Fibroblast of villous mesenchyme (primary cell): ENCODE results near the gene LRRN3. TPM values are rescaled to one million over a fixed set of nuclear protein-coding genes. Genes with fewer than 3 reads are reported as not detected.

Source experiments
- DNase-seq: peaks from one replicate; pipeline ENCODE4 v3.0.0-alpha.2; 2010; ENCODE audit warnings: low read depth
- H3K4me3 ChIP-seq: 2 replicates; pipeline ENCODE4 v1.5.1; 2011; ENCODE audit warnings: low read depth, mild to moderate bottlenecking, low read length
- CTCF ChIP-seq: IDR thresholded peaks from 2 replicates; pipeline ENCODE4 v1.5.1; 2012; ENCODE audit warnings: low read depth, mild to moderate bottlenecking, low read length; ENCODE audit not compliant: insufficient read depth
- total RNA-seq: library from RNA; depleted of rRNA; stranded (reverse); fragments of >200 nt; gene quantifications from 2 replicates; pipeline ENCODE4 v1.2.3, GENCODE V29; 2012

Gene LRRN3
- total RNA-seq, 1 donor = 0.86 TPM

- TF ChIP-seq CTCF = no peak
- peak; percentile 8 for DNase-seq
- no peak overlapping the region for H3K4me3 ChIP-seq
Observed at GRCh38 chr7:111168182-111168581, 77.3 kb downstream of the LRRN3 start.

- H3K4me3 ChIP-seq = no peak overlapping the region
- no peak for TF ChIP-seq CTCF
- DNase-seq = peak; percentile 17
Observed at GRCh38 chr7:111172564-111173257, 81.8 kb downstream of the LRRN3 start.

- no peak for DNase-seq
- H3K4me3 ChIP-seq = no peak overlapping the region
- no peak for TF ChIP-seq CTCF
Observed at GRCh38 chr7:111173528-111173927, 82.6 kb downstream of the LRRN3 start.

- no peak overlapping the region for H3K4me3 ChIP-seq
- TF ChIP-seq CTCF = no peak
- DNase-seq = no peak
Observed at GRCh38 chr7:111173990-111174389, 83.1 kb downstream of the LRRN3 start.

GRCh38 chr7:111174510-111174909 lies 83.6 kb downstream of the LRRN3 start:
- H3K4me3 ChIP-seq = no peak overlapping the region
- no peak for DNase-seq
- no peak for TF ChIP-seq CTCF
